ENCODE data around the gene C2orf68.

GRCh38 chr2:85635636-85636035, 23.8 kb upstream of the C2orf68 start:
- TF ChIP-seq SP4 (CRISPR knock-in tag; IDR thresholded peaks at IDR 0.05) (no peak), ZNF512 (CRISPR knock-in tag; IDR thresholded peaks at IDR 0.05) (no peak)
